ENCODE data around the gene FBXL15.
"Not testable (repeated sequence)": the region's sequence is repeated elsewhere in the genome, so short reads cannot be mapped to it uniquely, and the experiment has no call there.

The FBXL15 gene

DNA sequence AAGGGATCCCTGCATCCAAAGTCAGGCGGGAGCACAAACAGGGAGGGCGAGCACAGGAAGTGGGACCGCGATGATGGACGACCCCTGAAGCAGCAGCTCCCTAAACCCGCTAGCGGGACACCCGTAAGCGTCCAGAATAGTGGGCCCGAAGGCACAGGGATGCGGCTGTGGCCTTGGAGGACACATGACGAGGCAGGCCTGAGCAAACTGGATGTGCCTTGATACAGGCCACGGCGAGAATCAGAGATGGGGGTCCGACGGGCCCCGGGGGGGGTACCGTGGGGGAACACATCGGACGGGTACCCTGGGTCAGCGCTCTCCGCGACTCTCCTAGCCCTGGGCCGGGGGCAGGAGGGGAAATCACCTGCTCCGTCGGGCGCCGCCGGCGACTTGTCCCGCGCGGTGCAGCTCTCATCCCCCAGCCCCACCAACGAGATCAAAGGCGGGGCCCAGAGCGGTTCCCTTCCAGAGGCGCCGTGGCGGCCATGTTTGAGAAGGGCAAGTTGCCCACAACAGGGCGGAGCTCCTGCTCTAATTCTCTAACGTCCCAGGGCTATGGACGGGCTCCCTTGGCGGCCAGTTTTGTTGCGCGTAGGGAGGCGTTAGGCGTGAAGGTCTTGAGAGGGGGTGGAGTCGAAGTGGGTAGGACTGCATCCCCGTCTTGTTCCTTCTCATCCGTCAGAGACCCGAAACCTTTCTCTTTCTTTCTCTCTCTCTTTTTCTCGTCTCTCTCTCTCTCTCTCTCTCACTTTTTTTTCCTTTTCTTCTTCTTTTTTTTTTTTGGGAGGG lies 11.7 kb downstream of the FBXL15 start, which contains the start of gene CUEDC2:
Gene CUEDC2, minus strand, starts transcription at position 413 of the 789 bp plus-strand sequence. CDS start 7,386 bp downstream, outside the sequence.
- DNase-seq = peak; percentile 70

DNA sequence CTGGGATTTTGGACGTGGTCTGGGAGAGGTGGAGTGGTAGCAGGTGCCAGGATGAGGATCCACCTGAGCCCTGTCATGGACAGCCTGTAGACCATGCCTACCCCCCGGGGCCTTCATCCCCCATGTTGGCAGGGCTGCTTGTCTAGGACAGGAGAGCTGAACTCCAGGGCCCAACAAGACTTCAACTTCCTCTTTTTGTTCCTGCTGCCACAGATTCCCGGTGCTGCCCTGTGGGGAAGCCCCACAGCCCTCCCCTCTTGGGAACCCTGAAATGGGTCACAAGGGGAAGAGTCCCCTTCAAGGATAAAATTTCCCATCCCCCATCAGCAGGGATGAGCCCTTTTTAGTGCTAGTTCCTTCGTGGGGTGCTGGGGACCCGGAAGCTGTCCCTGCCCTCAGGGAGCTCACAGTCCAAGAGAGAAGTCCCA lies 13.0 kb downstream of the FBXL15 start:
- DNase-seq = no peak

DNA sequence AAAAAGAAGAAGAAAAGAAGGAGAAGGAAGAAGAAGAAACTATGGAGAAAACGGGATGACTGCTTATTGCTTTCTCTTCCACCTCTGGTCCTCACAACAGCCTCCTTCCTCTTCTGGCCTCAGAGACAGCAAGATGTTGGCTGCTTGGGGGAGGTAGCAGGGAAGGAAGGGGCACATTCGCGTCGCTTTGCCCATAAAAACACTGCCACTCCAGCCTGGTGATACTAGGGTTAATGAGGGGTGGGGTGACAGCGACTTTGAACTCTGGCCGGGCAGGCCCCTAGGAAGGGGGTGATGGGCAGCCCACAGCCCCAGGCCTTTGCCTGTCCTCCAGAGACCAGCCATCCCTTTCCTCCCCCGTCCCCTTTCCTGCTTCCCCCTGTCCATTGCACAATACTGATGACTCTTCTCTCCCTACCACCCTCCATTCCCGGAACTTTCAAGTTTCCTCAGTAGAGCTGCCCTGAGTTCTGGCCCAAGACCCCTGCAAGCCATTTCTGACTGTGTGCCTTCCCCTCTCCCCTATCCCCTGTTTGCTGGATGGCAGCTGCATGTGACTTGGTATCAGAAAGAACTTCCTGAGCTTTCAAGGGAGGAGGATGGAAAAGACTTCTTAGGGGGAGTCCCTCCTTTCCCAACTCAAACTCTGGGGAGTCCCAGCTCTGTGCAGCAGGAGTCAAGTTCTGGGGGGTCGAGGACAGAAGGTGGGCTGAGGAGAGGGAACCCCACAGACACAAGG lies 13.9 kb downstream of the FBXL15 start:
- no peak for DNase-seq

DNA sequence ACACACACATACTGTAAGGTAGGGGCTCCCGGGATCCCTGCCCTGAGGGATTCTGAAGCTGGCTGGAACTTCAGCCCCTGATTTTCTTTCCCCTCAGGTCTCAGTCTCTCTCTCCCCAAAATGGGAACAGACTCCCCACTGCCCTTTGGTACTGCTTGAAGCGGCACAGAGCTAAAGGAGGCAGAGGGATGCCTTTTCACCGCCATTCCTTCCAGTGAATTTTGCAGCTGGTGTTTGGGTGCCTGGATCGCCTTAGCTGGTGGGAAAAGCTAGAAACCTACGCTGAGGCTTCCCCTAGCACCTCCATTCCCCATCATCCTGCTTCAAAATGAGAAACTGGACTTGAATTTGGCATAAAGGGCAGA lies 14.5 kb downstream of the FBXL15 start:
- no peak for DNase-seq

DNA sequence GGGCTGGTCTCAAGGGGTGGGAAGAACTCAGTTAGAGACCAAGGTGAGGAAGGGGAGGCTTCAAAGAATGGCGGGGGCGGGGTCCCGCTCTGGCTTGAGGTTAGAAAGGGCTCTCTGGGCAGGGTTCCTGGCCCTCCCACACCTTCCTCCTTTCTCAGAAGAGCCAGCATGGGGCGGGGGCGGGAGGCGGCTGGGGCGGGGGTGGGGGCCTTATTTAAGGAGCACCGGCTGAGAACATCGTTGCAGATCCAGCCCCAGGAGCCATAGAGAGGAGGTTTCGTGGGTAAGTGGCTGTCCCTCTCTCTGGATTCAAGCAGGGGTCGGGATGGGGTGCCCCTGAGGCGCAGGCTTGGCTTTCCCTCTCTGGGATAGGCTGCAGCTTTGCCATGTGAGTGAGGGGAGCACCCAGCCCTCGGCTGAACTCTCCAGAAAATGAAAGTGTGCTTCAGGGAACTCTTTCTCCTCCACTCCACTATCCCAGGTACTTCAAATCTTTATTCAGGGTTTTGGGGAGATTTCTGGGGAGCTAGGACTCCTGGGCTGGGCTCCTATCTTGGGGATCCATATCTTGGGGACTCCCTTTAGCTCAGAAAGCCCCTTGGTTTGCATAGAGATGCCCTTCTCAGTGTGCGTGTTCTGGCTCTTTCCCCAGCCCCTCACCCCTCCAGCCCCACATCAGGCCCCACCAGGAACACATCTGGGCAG lies 15.0 kb downstream of the FBXL15 start:
- DNase-seq = no peak

DNA sequence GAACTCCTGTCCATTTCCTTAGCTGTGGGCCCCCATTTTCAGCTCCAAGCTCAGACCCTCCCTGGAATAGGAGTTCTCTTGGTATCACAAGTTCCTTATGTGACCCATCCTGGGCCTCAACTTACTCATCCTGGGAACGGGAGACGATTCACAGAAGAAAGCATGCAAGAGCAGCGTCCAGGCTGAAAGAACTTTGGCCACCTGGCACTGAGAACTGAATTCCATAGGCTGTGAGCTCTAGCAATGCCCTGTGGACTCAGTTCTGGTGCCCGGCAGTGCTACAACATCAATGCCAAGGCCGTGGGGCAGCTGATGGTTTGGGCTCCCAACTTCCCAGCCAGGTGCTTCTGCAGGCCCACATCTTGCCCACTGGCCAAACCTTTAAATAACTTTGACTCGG lies 15.7 kb downstream of the FBXL15 start:
- no peak for DNase-seq

DNA sequence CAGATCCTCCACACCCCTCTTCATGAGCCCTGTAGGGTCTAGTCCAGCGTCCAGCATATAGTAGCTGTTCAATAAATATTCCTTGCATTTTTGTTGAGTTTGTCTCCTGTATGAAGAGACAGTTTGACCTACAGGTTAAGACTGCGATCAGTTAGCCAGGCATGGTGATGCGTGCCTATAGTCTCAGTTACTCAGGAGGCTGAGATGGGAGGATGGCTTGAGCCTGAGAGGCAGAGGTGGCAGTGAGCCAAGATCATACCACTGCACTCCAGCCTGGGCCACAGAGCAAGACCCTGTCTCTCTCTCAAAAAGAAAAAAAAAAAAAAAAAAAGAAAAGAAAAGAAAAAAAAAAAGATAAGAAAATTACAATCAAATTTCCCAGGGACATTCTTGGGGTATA lies 16.9 kb downstream of the FBXL15 start:
- no peak for DNase-seq

DNA sequence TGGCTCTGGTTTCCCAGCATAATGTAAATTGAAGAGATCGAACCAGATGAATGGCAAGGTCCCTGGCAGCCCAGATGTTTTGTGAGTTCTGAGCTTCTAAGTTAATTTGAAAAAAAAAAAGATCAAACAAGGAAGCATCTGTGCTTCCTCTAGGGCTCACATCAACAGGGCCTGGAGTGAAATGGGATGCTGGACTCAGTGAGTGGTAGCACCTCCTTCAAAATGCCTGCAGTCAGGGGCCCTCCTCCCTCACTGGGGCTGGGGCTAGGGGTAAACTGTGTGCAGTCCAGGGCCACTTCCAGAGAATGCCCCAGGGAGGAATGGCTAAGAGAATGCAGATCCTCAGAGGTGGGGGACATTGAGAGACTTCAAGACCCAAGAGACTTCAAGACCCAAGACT lies 17.7 kb downstream of the FBXL15 start:
- no peak for DNase-seq

DNA sequence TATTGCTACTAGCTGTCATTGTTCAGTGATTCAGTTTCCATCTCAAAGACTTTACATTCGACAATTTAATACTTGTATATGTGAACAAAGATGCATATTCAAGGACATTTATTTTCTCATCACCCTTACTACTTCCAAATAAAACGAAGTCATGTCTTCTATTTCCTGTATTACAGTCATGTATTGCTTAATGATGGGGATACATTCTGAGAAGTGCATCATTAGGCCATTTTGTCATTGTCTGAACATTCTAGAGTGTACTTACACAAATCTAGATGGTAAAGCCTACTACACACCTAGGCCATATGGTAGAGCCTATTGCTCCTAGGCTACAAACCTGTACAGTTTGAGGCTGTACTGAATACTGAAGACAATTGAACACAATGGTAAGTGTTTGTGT lies 24.2 kb downstream of the FBXL15 start:
- no peak for DNase-seq

DNA sequence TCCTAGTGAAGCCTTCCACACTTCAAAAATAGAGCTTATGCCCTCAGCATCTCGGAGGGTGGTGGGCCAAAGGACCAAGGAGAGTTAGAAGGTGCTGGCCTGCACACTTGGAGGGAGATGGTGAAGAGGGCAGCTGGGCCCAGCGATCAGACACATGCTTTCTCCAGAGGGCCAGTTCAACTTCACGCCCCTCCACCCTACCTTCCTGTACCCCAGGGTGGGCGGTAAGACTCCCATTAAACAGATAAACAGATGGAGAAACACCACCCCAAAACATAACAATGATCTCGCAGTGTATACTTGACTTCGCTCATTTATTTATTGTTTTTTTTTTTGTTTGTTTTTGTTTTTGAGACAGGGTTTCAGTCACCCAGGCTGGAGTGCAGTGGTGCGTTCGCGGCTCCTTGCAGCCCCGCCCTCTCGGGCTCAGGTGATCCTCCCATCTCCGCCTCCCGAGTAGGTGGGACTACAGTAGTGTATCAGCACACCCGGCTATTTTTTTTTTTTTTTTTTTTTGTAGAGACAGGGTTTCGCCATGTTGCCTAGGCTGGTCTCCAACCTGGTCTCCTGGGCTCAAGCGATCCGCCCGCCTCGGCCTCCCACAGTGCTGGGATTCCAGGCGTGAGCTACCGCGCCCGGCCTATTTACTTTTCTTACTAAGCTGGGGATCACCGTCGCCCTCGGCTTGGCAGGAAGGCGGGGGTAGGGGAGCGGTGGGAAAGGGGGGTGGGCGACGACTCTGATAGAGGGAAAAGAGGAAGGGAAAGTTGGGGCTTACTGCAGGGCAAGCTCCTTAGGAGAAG lies 28.9 kb downstream of the FBXL15 start:
- peak; percentile 59 for DNase-seq

DNA sequence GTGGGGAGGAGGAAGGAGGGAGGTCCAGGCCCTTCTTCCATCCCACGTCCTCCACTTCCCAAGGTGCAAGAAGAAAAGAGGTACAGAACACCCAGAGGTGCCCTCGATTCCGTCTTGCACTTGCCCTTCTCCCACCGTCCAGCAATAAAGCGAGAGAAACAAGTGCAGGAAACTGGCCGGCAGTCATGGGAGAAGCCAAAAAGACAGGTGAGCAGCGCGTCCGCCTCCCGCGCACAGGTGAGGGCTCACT lies 29.4 kb downstream of the FBXL15 start:
- no peak for DNase-seq

DNA sequence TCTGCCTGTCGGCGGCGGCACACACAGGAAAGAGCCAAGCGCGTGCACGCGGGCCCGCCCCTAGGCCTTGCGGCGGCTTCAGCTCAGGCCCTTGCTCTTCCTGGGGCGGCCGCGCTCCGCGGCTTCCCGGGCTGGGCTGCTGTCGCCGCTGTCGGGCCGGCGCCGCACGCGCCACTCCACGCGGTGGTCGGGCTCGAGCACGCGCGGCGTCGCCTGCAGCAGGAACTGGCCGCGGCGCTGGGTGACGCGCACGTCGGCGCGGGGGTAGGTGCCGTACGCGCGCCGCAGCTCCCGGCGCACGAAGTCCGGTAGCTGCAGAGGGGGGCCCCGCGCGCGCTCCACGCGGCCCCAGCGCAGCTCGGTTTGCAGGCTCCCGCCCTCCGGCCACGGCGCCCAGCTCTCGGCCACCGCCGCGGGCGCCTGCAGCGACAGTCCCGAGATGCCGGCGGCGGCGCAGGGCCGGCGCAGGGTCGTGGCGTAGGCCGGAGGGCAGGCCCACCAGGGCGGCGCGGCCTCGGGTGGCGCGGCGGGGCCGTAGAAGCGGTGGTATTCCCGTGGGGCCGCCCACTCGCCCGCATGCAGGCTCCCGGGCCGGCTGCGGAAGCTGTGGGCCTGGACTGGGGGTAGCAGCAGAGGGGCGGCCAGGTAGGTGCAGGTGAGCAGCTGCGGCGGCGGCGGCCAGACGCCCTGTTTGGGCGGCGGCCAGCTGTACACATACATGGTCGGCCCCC lies 29.9 kb downstream of the FBXL15 start:
- peak; percentile 67 for DNase-seq

DNA sequence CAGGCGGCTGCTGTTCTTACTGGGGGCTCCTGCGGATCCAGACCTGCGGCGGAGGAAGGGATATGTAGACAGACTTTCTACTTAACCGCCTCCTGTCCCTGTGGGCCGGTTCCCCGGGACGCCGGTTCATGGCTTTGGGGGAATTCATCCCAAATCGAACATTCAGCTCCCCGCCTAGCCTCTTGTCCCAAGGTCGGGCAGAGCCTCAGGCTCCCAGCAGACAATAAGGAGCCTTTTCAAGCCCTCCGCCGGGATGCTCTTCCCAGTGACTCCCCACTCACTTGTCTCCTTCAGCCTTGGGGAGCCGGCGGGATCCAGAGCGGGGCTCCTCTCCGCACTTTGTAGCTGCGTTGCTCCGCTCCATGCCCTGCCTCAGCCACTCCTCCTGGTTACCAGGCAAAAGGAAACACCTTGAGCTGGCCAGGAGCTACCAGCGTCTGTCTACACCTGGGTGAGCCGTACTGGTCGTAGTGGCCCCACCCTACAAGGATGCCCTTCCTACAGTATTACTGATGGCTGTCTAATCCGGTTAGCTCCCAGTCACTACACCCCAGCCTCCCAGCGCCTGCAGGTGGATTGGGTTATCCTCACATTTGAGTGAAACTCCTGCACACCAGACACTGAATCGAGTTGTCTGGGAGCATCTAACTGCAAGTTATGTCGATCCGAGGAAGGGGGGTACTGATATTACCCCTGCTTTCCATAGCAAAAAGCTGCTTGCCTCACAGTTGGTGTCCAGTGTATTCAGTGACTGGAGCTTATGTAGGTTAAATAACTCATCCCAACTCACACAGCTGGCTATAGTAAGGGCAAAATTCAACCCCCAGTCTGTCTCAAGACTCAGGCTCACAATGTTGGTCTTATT lies 30.7 kb downstream of the FBXL15 start, which contains the start of gene C10orf95:
Gene C10orf95, minus strand, starts transcription at position 439 of the 865 bp plus-strand sequence. CDS start 450 bp downstream, outside the sequence.
- no peak for DNase-seq

DNA sequence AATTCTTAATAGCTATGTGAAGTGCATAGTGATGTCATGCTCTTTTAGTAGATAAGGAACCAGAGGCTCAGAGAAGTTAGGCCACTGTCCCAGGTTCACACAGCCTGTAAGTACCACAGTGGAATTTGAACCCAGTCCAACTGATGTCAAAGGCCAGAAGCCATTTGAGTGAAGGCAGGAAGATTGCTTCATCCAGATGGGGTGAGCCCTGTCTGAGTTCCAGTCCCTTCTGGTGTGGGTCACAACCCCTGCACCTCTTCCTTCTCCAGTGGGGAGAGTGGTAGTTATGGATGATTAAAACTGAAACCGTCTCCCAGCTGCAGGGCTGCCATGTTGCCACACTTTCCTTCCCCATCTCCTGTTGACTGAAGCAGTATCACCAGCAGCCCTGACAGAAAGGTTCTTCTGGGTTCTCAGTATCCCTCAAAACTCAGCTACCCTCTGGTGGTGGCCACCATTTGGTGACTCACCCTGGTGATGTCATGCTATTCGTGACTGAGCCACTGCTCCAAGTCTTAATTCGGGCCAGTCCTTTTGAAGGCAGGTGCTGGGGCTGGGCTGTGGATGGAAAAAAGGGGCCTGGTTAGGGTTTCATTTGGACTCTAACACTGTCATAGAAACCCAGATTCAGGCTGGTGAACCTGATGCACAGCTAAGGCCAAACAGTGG lies 32.2 kb downstream of the FBXL15 start:
- no peak for DNase-seq

DNA sequence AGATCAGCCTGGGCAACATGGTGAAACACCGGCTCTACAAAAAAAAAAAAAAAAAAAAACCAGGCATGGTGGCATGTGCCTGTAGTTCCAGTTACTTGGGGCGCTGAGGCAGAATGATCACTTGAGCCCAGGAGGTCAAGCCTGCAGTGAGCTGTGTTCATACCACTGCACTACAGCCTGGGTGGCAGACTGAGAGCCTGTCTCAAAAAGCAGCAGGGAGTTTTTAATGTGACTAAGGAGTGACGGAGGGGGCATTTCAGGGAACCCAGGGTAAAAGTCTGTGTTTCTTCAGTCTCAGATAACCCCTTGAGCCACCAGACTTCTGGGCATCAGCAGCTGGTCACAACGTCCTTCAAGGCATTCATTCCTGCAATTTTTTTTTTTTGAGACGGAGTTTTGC lies 32.9 kb downstream of the FBXL15 start:
- DNase-seq = no peak

DNA sequence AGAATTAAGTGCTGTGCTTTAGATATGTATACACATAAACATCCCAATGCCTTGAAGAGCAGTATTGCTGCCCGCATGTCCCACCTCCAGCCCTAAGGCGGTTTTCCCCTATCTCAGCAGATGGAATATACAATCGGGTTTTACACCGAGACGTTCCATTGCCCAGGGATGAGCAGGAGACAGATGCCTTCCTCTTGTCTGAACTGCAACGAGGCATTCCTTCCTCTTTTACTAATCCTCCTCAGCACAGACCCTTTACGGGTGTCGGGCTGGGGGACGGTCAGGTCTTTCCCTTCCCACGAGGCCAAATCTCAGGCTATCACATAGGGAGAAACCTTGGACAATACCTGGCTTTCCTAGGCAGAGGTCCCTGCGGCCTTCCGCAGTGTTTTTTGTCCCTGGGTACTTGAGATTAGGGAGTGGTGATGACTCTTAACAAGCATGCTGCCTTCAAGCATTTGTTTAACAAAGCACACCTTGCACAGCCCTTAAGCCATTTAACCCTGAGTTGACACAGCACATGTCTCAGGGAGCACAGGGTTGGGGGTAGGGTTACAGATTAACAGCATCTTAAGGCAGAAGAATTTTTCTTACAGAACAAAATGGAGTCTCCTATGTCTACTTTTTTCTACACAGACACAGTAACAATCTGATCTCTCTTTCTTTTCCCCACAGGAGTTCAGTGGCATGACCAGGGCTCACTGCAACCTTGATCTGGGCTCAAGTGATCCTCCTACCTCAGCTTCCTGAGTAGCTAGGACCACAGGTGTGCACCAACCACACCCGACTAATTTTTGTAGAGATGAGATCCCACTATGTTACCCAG lies 34.2 kb downstream of the FBXL15 start:
- DNase-seq = not testable (repeated sequence)

DNA sequence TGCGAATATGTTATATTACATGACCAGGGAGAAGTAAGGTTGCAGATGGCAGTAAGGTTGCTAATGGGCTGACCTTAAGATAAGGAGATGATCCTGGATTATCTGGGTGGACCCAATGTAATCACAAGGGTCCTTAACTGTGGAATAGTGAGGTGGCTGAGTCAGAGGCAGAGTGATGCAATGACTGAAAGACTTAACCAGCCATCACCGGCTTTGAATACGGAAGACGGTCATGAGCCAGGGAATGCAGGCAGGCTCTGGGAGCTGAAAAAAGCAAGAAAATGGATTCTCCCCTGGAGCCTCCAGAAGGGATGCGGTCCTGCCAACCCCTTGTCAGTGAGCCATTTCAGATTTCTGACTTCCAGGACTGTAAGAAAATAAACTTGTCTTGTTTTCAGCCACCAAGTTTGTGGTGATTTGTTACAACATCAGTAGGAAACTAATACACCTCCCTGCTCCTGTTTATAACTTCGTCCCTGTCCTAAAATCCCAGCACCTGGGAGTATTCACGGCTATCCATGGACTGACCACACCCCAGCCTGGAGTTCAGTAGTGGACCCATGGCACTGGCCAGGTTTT lies 35.3 kb downstream of the FBXL15 start:
- no peak for DNase-seq

DNA sequence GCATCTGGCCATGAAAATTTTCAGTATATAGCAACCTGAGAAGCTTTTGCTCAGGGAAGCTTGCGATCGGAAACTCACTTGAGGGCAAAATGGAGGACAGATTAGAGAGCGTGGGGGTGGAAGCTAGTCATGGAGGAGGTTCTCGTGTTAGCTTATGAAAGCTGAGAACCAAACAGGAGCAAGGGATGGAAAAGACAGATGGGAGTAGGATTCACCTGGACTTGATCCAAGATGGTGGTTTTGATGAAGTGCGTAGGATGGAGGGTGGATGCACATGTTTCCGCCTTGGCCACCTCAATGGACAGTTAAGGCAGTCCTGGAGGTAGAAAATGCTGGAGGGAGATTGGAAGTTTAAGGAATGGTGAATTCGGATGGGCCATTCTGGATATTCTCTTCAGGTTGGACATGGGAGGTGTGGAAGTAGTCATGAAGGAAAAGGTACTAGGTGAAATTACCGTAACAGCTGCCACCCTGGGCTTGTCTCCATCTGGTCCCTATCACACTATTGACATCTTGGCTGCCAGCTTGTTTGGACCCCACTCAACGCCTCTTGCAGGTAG lies 37.0 kb downstream of the FBXL15 start:
- DNase-seq = no peak

DNA sequence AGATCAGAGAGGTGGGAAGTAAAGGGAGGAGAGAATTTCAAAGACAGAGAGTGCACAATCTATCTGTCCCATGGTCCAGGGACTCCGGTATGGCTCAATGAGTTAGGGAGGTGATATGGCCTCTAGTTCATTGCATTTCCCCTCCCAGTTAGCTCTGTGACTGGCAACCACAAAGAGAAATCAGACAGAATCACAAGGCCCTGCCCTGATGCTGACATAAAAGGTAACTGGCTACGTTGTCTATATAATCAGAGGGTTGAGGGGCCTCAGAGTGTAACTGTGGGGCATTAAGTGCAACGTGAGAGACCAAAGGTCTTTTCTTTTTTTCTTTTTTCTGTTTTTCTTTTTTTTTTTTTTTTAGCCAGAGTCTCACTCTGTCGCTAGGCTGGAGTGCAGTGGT lies 38.0 kb downstream of the FBXL15 start:
- no peak for DNase-seq
